Measurements from ENCODE around the gene IL20. TPM values are rescaled to one million over a fixed set of nuclear protein-coding genes. Genes with fewer than 3 reads are reported as not detected.

The IL20 gene
- total RNA-seq, 1 donor from 2014 or later = not detected

DNA sequence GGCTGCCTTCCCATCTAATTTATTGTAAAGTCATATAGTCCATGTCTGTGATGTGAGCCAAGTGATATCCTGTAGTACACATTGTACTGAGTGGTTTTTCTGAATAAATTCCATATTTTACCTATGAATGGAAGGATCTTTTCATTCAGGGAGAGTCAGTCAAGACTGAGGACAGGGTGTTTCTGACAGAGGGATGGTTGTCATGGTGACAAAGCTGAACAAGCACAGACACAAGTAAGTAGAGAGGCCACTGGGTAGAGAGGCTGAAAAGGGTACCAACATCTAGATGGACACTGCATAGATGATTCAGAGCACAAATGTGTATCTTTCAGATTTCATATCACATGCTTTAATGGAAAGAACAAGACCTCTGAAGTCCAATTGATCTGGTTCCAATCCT is 22.6 kb upstream of the IL20 start:
- no peaks in the 10 kb centered on the region for H3K9me3 ChIP-seq (ENCODE audit: low read depth)
- H3F3A ChIP-seq (ENCODE audit: low read depth) = no peaks in the 10 kb centered on the region
- H3K27ac ChIP-seq = no peak overlapping the region
- no peak overlapping the region for H3K4me3 Mint-ChIP-seq
- no peaks in the 10 kb centered on the region for H3K9me3 Mint-ChIP-seq
- peaks cover 4% of the 10 kb centered on the region for H3K4me1 ChIP-seq
- TF ChIP-seq EZH2phosphoT487 (IDR thresholded peaks at IDR 0.05) = no peak
- no peak for TF ChIP-seq CTCF (IDR thresholded peaks at IDR 0.05)
- no peak overlapping the region for H3K9ac ChIP-seq
- H3K79me2 ChIP-seq (ENCODE audit: low read depth) = no peaks in the 10 kb centered on the region
- H3K27ac Mint-ChIP-seq = no peak overlapping the region
- H3K27me3 Mint-ChIP-seq (ENCODE audit: insufficient read depth, low read depth) = no peaks in the 10 kb centered on the region
- peaks cover 22% of the 10 kb centered on the region for H3K4me1 Mint-ChIP-seq
- peak; percentile 37 for DNase-seq (ENCODE audit: low spot score)
- no peak overlapping the region for H3K4me3 ChIP-seq
- H2AFZ ChIP-seq (replicated peaks) = no peak overlapping the region
- H4K20me1 ChIP-seq (ENCODE audit: low read depth) = no peaks in the 10 kb centered on the region
- no peaks in the 10 kb centered on the region for H3K27me3 ChIP-seq
- H3K36me3 ChIP-seq = no peaks in the 10 kb centered on the region
- H3K36me3 Mint-ChIP-seq = no peaks in the 10 kb centered on the region
- no peak overlapping the region for H3K4me2 ChIP-seq

DNA sequence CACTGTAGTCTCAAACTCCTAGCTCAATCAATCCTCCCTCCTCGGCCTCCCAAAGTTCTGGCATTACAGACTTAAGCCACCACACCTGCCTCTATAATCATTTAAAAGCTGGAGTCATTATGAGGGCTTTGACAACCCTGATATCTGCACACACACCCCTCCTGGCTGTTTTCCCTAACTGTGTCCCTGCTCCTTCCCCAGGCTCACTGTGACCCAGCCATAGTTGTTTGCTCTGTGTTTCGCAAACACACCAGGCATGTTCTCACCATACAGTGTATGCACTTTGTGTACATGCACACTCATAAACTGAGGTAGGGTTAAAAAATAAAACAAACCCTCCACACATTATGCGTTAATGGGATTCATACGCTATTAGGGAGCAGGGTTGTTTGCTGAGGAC is 21.8 kb upstream of the IL20 start:
- no peaks in the 10 kb centered on the region for H3F3A ChIP-seq (ENCODE audit: low read depth)
- no peaks in the 10 kb centered on the region for H3K9me3 ChIP-seq (ENCODE audit: low read depth)
- H3K27me3 ChIP-seq = no peaks in the 10 kb centered on the region
- peaks cover 2% of the 10 kb centered on the region for H3K9me3 Mint-ChIP-seq
- H3K4me1 Mint-ChIP-seq = peaks cover 20% of the 10 kb centered on the region
- H4K20me1 ChIP-seq (ENCODE audit: low read depth) = no peaks in the 10 kb centered on the region
- no peaks in the 10 kb centered on the region for H3K79me2 ChIP-seq (ENCODE audit: low read depth)
- no peak overlapping the region for H3K4me2 ChIP-seq
- H3K36me3 Mint-ChIP-seq = no peaks in the 10 kb centered on the region
- H3K27ac Mint-ChIP-seq = peak overlapping the region; percentile 88
- no peak overlapping the region for H2AFZ ChIP-seq (replicated peaks)
- peaks cover 4% of the 10 kb centered on the region for H3K4me1 ChIP-seq
- no peak for TF ChIP-seq EZH2phosphoT487 (IDR thresholded peaks at IDR 0.05)
- no peak for TF ChIP-seq EZH2 (IDR thresholded peaks at IDR 0.05)
- no peak for TF ChIP-seq CTCF (IDR thresholded peaks at IDR 0.05)
- no peaks in the 10 kb centered on the region for H3K27me3 Mint-ChIP-seq (ENCODE audit: insufficient read depth, low read depth)
- H3K36me3 ChIP-seq = no peaks in the 10 kb centered on the region
- no peak for DNase-seq (ENCODE audit: low spot score)
- no peak overlapping the region for H3K4me3 ChIP-seq
- no peak overlapping the region for H3K27ac ChIP-seq
- H3K4me3 Mint-ChIP-seq = no peak overlapping the region
- no peak overlapping the region for H3K9ac ChIP-seq

GRCh38 chr1:206846487-206846886 is 18.9 kb upstream of the IL20 start:
- Histone ChIP-seq H3K9me3 (ENCODE audit: low read depth) (no peaks in the 10 kb centered on the region), H3K79me2 (ENCODE audit: low read depth) (no peaks in the 10 kb centered on the region), H3K9ac (no peak overlapping the region), H3K4me1 (peaks cover 4% of the 10 kb centered on the region), H4K20me1 (ENCODE audit: low read depth) (no peaks in the 10 kb centered on the region), H3K4me3 (no peak overlapping the region), H3K4me2 (no peak overlapping the region), H3F3A (ENCODE audit: low read depth) (no peaks in the 10 kb centered on the region), H3K27me3 (no peaks in the 10 kb centered on the region), H2AFZ (replicated peaks) (no peak overlapping the region), H3K27ac (no peak overlapping the region), H3K36me3 (no peaks in the 10 kb centered on the region)
- Mint-ChIP-seq H3K27me3 (ENCODE audit: insufficient read depth, low read depth) (no peaks in the 10 kb centered on the region), H3K27ac (no peak overlapping the region), H3K9me3 (peaks cover 9% of the 10 kb centered on the region), H3K4me1 (peaks cover 18% of the 10 kb centered on the region), H3K4me3 (no peak overlapping the region), H3K36me3 (no peaks in the 10 kb centered on the region)
- no peak for TF ChIP-seq CTCF (IDR thresholded peaks at IDR 0.05)
- TF ChIP-seq EZH2phosphoT487 (IDR thresholded peaks at IDR 0.05) = no peak
- TF ChIP-seq EZH2 (IDR thresholded peaks at IDR 0.05) = no peak
- no peak for DNase-seq (ENCODE audit: low spot score)
